Tibial nerve (tissue), 4 donors: ENCODE data around the gene ATF7. TPM values are rescaled to one million over a fixed set of nuclear protein-coding genes. Genes with fewer than 3 reads are reported as not detected.

ENCODE experiments used
- DNase-seq, 2 donors: peaks; one replicate each; pipeline ENCODE4 v3.0.0-alpha.2; 2019; ENCODE audit warnings: low spot score in 2 of 2
- H3K27ac ChIP-seq, 4 donors: fragments of 200-600 bp; sonication (generic) in 3 of 4; one replicate each; pipeline ENCODE4 v1.5.1; 2017 to 2019; ENCODE audit warnings: mild to moderate bottlenecking in 1 of 4
- H3K27me3 ChIP-seq, 2 donors: fragments of 200-600 bp; sonication (generic) in 1 of 2; one replicate each; pipeline versions ENCODE4 v1.5.1 to v1.6.0; 2017 to 2019
- H3K36me3 ChIP-seq, 3 donors: fragments of 200-600 bp; sonication (generic); one replicate each; pipeline ENCODE4 v1.5.1; 2018 to 2019
- H3K4me1 ChIP-seq, 4 donors: fragments of 200-600 bp; sonication (generic) in 3 of 4; one replicate each; pipeline ENCODE4 v1.5.1; 2017 to 2019
- H3K4me3 ChIP-seq, 4 donors: fragments of 200-600 bp; sonication (generic) in 3 of 4; one replicate each; pipeline ENCODE4 v1.5.1; 2017 to 2019; ENCODE audit warnings: mild to moderate bottlenecking in 1 of 4, moderate library complexity in 1 of 4
- H3K9me3 ChIP-seq, 4 donors: fragments of 200-600 bp; sonication (generic) in 3 of 4; one replicate each; pipeline ENCODE4 v1.5.1; 2017 to 2019
- CTCF ChIP-seq, 5 experiments: fragments of 200-600 bp in 3 of 5; fragments of 450-650 bp in 2 of 5; sonication (generic) in 3 of 5; IDR thresholded peaks; one replicate each; pipeline ENCODE4 v1.5.1; 2016 to 2019; ENCODE audit warnings: antibody characterized with exemption in 5 of 5, mild to moderate bottlenecking in 3 of 5, moderate library complexity in 2 of 5
- EP300 ChIP-seq, 2 donors: sonication (generic); formaldehyde crosslinking; IDR thresholded peaks; one replicate each; pipeline ENCODE4 v1.6.1; 2017; ENCODE audit warnings: antibody characterized with exemption in 2 of 2, mild to moderate bottlenecking in 1 of 2
- POLR2A ChIP-seq, 2 donors: fragments of 450-650 bp; IDR thresholded peaks; one replicate each; pipeline ENCODE4 v1.6.1; 2017; ENCODE audit warnings: antibody characterized with exemption in 2 of 2, mild to moderate bottlenecking in 2 of 2, moderate library complexity in 2 of 2
- WGBS, 2 donors: methylation state at CpG; one replicate each; pipeline ENCODE4 v1.1.5; 2018; 5-methylcytosine and 5-hydroxymethylcytosine counted together
- total RNA-seq, 4 donors: library from RNA; depleted of rRNA; stranded (reverse); fragments of >200 nt; gene quantifications; one replicate each; pipeline ENCODE4 v1.1.0, GENCODE V29; 2016

Gene ATF7
- total RNA-seq, 4 donors from 2014 or later = 30.1 to 47.9 (median 34.4) TPM

- WGBS, 2 donors = 65 to 69% methylated on average over 7 of the region's 7 CpGs
- peaks cover 0 to 19% (median 6%) of the 10 kb centered on the region in 4 donors for H3K4me1 ChIP-seq
- H3K9me3 ChIP-seq = no peaks in the 10 kb centered on the region
- H3K27ac ChIP-seq = peak overlapping the region in 1 of 4 donors; percentile 9
- no peaks in the 10 kb centered on the region for H3K27me3 ChIP-seq
- DNase-seq = no peak
- peaks cover 11 to 77% (median 19%) of the 10 kb centered on the region in 3 donors for H3K36me3 ChIP-seq
- TF ChIP-seq EP300 (IDR thresholded peaks at IDR 0.05) (no peak), CTCF (IDR thresholded peaks at IDR 0.05) (no peak), POLR2A (IDR thresholded peaks at IDR 0.05) (no peak)
- H3K4me3 ChIP-seq = no peak overlapping the region
These were observed 38.8 kb upstream of the ATF7 start for GRCh38 chr12:53664936-53665335.

- WGBS, 2 donors = 82 to 83% methylated on average over 5 of the region's 5 CpGs
- TF ChIP-seq POLR2A (IDR thresholded peaks at IDR 0.05) = no peak
- no peak for TF ChIP-seq EP300 (IDR thresholded peaks at IDR 0.05)
- no peak for TF ChIP-seq CTCF (IDR thresholded peaks at IDR 0.05)
- Histone ChIP-seq H3K27ac (peak overlapping the region in 1 of 4 donors; percentile 23), H3K27me3 (no peaks in the 10 kb centered on the region), H3K36me3 (peaks cover 8 to 70% (median 14%) of the 10 kb centered on the region in 3 donors), H3K4me3 (no peak overlapping the region), H3K4me1 (peaks cover 0 to 26% (median 13%) of the 10 kb centered on the region in 4 donors), H3K9me3 (no peaks in the 10 kb centered on the region)
- DNase-seq = no peak
These were observed 38.0 kb upstream of the ATF7 start for GRCh38 chr12:53664191-53664590.

- Histone ChIP-seq H3K36me3 (peaks cover 0 to 28% (median 4%) of the 10 kb centered on the region in 3 donors), H3K4me3 (peak overlapping the region in 1 of 4 donors; percentile 7), H3K4me1 (peaks cover 0 to 40% (median 25%) of the 10 kb centered on the region in 4 donors), H3K9me3 (no peaks in the 10 kb centered on the region), H3K27ac (peak overlapping the region in 3 of 4 donors; percentile 60 to 84 (median 80)), H3K27me3 (no peaks in the 10 kb centered on the region)
- no peak for DNase-seq
- 51 to 53% methylated on average over 5 of the region's 5 CpGs for WGBS, 2 donors
- no peak for TF ChIP-seq POLR2A (IDR thresholded peaks at IDR 0.05)
These were observed 33.9 kb upstream of the ATF7 start for GRCh38 chr12:53660041-53660440.

- Histone ChIP-seq H3K9me3 (no peaks in the 10 kb centered on the region), H3K4me3 (peak overlapping the region in 1 of 4 donors; percentile 7), H3K27me3 (no peaks in the 10 kb centered on the region), H3K27ac (peak overlapping the region in 3 of 4 donors; percentile 60 to 84 (median 80)), H3K4me1 (peaks cover 0 to 40% (median 25%) of the 10 kb centered on the region in 4 donors), H3K36me3 (peaks cover 0 to 24% (median 1%) of the 10 kb centered on the region in 3 donors)
- TF ChIP-seq CTCF (IDR thresholded peaks at IDR 0.05) = no peak
- TF ChIP-seq EP300 (IDR thresholded peaks at IDR 0.05) = no peak
- TF ChIP-seq POLR2A (IDR thresholded peaks at IDR 0.05) = no peak
- 8 to 21% methylated on average over 2 of the region's 2 CpGs for whole genome bisulfite sequencing, 2 donors
- no peak for DNase-seq
These were observed 33.4 kb upstream of the ATF7 start for GRCh38 chr12:53659571-53659981.

GRCh38 chr12:53659011-53659551 is 32.9 kb upstream of the ATF7 start:
- H3K27ac ChIP-seq = peak overlapping the region; percentile 3 to 84 (median 70)
- WGBS, 2 donors = 14 to 24% methylated on average over 3 of the region's 3 CpGs

More at GRCh38 chr12:53659011-53659551, 32.9 kb upstream of the ATF7 start:
- TF ChIP-seq CTCF (IDR thresholded peaks at IDR 0.05) = no peak
- TF ChIP-seq EP300 (IDR thresholded peaks at IDR 0.05) = peak in 1 of 2 donors; percentile 81
- no peaks in the 10 kb centered on the region for H3K27me3 ChIP-seq
- H3K4me3 ChIP-seq = peak overlapping the region in 1 of 4 donors; percentile 7
- no peaks in the 10 kb centered on the region for H3K9me3 ChIP-seq
- peak; percentile 35 to 54 for DNase-seq
- H3K36me3 ChIP-seq = peaks cover 0 to 19% (median 0%) of the 10 kb centered on the region in 3 donors
- peaks cover 0 to 40% (median 25%) of the 10 kb centered on the region in 4 donors for H3K4me1 ChIP-seq
